DND-41 (cell line): ENCODE measurements around the gene CFHR1.

ENCODE experiments used
- EZH2 ChIP-seq: IDR thresholded peaks from 3 replicates; pipeline ENCODE4 v1.6.1; 2012; ENCODE audit warnings: borderline replicate concordance, low read depth, mild to moderate bottlenecking, moderate library complexity, low read length, inconsistent platforms; ENCODE audit not compliant: severe bottlenecking
- TF ChIP-seq, protein P1 (sequence below): IDR thresholded peaks from 2 replicates; pipeline ENCODE4 v1.5.1; 2012; ENCODE audit warnings: borderline replicate concordance, low read length, moderate library complexity, mild to moderate bottlenecking; ENCODE audit not compliant: poor library complexity, severe bottlenecking; ENCODE audit errors: extremely low read depth

DNA sequence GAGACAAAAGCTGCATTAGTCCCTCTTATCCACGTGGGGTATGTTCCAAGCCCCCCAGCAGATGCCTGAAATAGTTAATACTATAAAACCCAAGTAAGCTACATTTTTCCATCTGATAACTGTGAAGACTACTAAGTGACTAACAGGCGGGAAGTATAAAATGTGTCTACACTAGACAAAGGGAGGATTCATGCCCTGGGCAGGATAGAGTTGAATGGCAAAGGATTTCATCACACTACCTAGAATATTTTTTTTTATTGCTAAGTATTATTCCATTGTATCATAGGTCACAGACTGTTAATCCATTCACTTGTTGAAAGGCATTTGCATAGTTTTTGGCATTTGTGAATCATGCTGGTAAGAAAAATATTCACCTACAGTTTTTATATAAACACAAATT is 41.9 kb downstream of the CFHR1 start:
- TF ChIP-seq, protein P1, sequence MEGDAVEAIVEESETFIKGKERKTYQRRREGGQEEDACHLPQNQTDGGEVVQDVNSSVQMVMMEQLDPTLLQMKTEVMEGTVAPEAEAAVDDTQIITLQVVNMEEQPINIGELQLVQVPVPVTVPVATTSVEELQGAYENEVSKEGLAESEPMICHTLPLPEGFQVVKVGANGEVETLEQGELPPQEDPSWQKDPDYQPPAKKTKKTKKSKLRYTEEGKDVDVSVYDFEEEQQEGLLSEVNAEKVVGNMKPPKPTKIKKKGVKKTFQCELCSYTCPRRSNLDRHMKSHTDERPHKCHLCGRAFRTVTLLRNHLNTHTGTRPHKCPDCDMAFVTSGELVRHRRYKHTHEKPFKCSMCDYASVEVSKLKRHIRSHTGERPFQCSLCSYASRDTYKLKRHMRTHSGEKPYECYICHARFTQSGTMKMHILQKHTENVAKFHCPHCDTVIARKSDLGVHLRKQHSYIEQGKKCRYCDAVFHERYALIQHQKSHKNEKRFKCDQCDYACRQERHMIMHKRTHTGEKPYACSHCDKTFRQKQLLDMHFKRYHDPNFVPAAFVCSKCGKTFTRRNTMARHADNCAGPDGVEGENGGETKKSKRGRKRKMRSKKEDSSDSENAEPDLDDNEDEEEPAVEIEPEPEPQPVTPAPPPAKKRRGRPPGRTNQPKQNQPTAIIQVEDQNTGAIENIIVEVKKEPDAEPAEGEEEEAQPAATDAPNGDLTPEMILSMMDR: no peak
- TF ChIP-seq EZH2: no peak
